Mesendoderm (in vitro differentiated cells): ENCODE results near the gene CABCOCO1.
"Not testable (repeated sequence)": the region's sequence is repeated elsewhere in the genome, so short reads cannot be mapped to it uniquely, and the experiment has no call there.

Experiments
- DNase-seq: peaks from one replicate; pipeline ENCODE4 v3.0.0; 2013
- H2AK5ac ChIP-seq: 2 replicates; pipeline ENCODE4 v1.6.1; 2013; ENCODE audit warnings: low read length, inconsistent platforms
- H2BK120ac ChIP-seq: 2 replicates; pipeline ENCODE4 v1.6.1; 2013; ENCODE audit warnings: low read depth, mild to moderate bottlenecking, low read length, moderate library complexity, mixed read lengths
- H2BK15ac ChIP-seq: replicated peaks from 2 replicates; pipeline ENCODE4 v1.6.1; 2013; ENCODE audit warnings: low read depth, mild to moderate bottlenecking, moderate library complexity
- H2BK5ac ChIP-seq: 2 replicates; pipeline ENCODE4 v1.6.1; 2013; ENCODE audit warnings: low read length, inconsistent platforms
- H3K18ac ChIP-seq: 2 replicates; pipeline ENCODE4 v1.6.1; 2013; ENCODE audit warnings: mild to moderate bottlenecking, low read length, mixed read lengths
- H3K23ac ChIP-seq: one replicate; pipeline ENCODE4 v1.6.1; 2013; ENCODE audit warnings: low read length
- H3K27ac ChIP-seq: 2 replicates; pipeline ENCODE4 v1.5.1; 2013; ENCODE audit warnings: low read depth, mild to moderate bottlenecking, inconsistent platforms, low read length, moderate library complexity
- H3K27me3 ChIP-seq: 2 replicates; pipeline ENCODE4 v1.6.1; 2013; ENCODE audit warnings: low read length, control low read depth, mild to moderate bottlenecking, inconsistent platforms; ENCODE audit not compliant: insufficient read depth, poor library complexity
- H3K36me3 ChIP-seq: 2 replicates; pipeline ENCODE4 v1.6.1; 2013; ENCODE audit warnings: low read length, inconsistent platforms; ENCODE audit not compliant: control insufficient read depth, insufficient read depth
- H3K4ac ChIP-seq: one replicate; pipeline ENCODE4 v1.6.1; 2013; ENCODE audit warnings: low read depth, mild to moderate bottlenecking, low read length, moderate library complexity
- H3K4me1 ChIP-seq: 2 replicates; pipeline ENCODE4 v1.6.1; 2013; ENCODE audit warnings: low read depth, low read length, inconsistent platforms; ENCODE audit not compliant: control insufficient read depth
- H3K4me2 ChIP-seq: 2 replicates; pipeline ENCODE4 v1.6.1; 2013; ENCODE audit warnings: low read length
- H3K4me3 ChIP-seq: 2 replicates; pipeline ENCODE4 v1.5.1; 2013; ENCODE audit warnings: mild to moderate bottlenecking, low read length
- H3K56ac ChIP-seq: one replicate; pipeline ENCODE4 v1.6.1; 2013; ENCODE audit warnings: low read length
- H3K79me1 ChIP-seq: 2 replicates; pipeline ENCODE4 v1.6.1; 2013; ENCODE audit warnings: low read length, inconsistent platforms
- H3K79me2 ChIP-seq: 2 replicates; pipeline ENCODE4 v1.6.1; 2013; ENCODE audit warnings: mild to moderate bottlenecking, low read length; ENCODE audit not compliant: control insufficient read depth, insufficient read depth
- H3K9ac ChIP-seq: 2 replicates; pipeline ENCODE4 v1.6.1; 2013; ENCODE audit warnings: low read length, inconsistent platforms
- H4K5ac ChIP-seq: one replicate; pipeline ENCODE4 v1.6.1; 2013; ENCODE audit warnings: low read length
- H4K8ac ChIP-seq: one replicate; pipeline ENCODE4 v1.6.1; 2013; ENCODE audit warnings: low read depth, mild to moderate bottlenecking, control low read depth, low read length, moderate library complexity
- WGBS: extraction: QIAGEN DNeasy Blood & Tissue Kit; methylation state at CpG from one replicate; pipeline ENCODE4 v1.1.7; 2013; ENCODE audit warnings: low lambda C conversion rate, missing lambda C conversion rate; ENCODE audit not compliant: insufficient coverage; ENCODE audit errors: extremely low coverage; 5-methylcytosine and 5-hydroxymethylcytosine counted together

Gene CABCOCO1

GRCh38 chr10:61732629-61733278 is 70.0 kb downstream of the CABCOCO1 start:
- H3K18ac ChIP-seq, result no peak overlapping the region
- no peaks in the 10 kb centered on the region for H3K4me1 ChIP-seq
- H2AK5ac ChIP-seq, result no peak overlapping the region
- no peak for DNase-seq
- H3K4me3 ChIP-seq, result no peak overlapping the region
- H2BK15ac ChIP-seq, result no peak overlapping the region
- no peaks in the 10 kb centered on the region for H3K36me3 ChIP-seq
- H4K5ac ChIP-seq, result no peak overlapping the region
- H3K79me1 ChIP-seq, result no peaks in the 10 kb centered on the region
- no peak overlapping the region for H3K56ac ChIP-seq
- no peak overlapping the region for H3K23ac ChIP-seq
- no peak overlapping the region for H3K4me2 ChIP-seq
- H3K9ac ChIP-seq, result no peak overlapping the region
- no peak overlapping the region for H3K27ac ChIP-seq
- H3K27me3 ChIP-seq, result no peaks in the 10 kb centered on the region
- WGBS, result no CpG with 5 or more reads among the region's 4 CpGs
- H3K79me2 ChIP-seq, result no peaks in the 10 kb centered on the region
- no peak overlapping the region for H2BK120ac ChIP-seq
- H4K8ac ChIP-seq, result no peak overlapping the region
- no peak overlapping the region for H2BK5ac ChIP-seq
- no peak overlapping the region for H3K4ac ChIP-seq

DNA sequence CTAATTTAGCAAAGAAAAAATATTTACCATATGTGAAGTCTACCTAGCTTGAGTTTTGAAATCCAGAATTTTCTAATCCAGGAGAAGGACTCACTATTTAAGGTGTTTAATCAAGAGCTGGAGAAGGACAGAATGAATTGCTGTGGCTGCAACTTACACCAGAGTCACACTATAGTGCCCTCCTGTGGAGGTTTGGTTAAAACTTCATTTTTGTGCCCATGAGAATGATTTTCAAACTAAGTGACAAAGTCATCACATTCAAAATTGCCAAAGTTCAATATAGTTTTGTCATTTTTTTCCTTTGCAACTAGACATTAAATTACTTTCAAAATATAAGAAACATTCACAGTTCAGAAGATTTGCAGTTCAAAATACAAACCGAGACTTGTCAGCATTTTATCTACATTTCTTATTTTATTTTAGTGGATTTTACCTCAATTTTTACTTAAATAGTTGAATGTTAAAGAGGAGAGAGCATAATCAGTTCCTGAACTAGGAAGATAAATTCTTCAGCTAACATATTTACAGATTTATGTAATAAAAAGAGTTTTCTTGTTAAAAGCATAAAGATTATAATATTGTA is 70.7 kb downstream of the CABCOCO1 start:
- H3K36me3 ChIP-seq, result no peaks in the 10 kb centered on the region
- no CpG with 5 or more reads among the region's 1 CpG for WGBS
- no peak overlapping the region for H4K8ac ChIP-seq
- no peaks in the 10 kb centered on the region for H3K79me2 ChIP-seq
- no peak overlapping the region for H3K4me3 ChIP-seq
- H3K27me3 ChIP-seq, result no peaks in the 10 kb centered on the region
- no peak overlapping the region for H3K56ac ChIP-seq
- H3K4me1 ChIP-seq, result no peaks in the 10 kb centered on the region
- no peak overlapping the region for H2BK15ac ChIP-seq
- H2BK5ac ChIP-seq, result no peak overlapping the region
- no peak overlapping the region for H3K4me2 ChIP-seq
- no peak overlapping the region for H2AK5ac ChIP-seq
- no peak overlapping the region for H2BK120ac ChIP-seq
- H3K79me1 ChIP-seq, result no peaks in the 10 kb centered on the region
- no peak overlapping the region for H4K5ac ChIP-seq
- H3K18ac ChIP-seq, result no peak overlapping the region
- no peak overlapping the region for H3K9ac ChIP-seq
- peak; percentile 56 for DNase-seq
- no peak overlapping the region for H3K23ac ChIP-seq
- H3K4ac ChIP-seq, result no peak overlapping the region
- no peak overlapping the region for H3K27ac ChIP-seq

GRCh38 chr10:61735882-61736281 is 73.2 kb downstream of the CABCOCO1 start:
- H3K36me3 ChIP-seq, result no peaks in the 10 kb centered on the region
- H3K4me3 ChIP-seq, result no peak overlapping the region
- no peaks in the 10 kb centered on the region for H3K79me2 ChIP-seq
- H4K8ac ChIP-seq, result no peak overlapping the region
- no peak overlapping the region for H3K4ac ChIP-seq
- no peak for DNase-seq
- no peaks in the 10 kb centered on the region for H3K4me1 ChIP-seq
- H3K4me2 ChIP-seq, result no peak overlapping the region
- H3K79me1 ChIP-seq, result no peaks in the 10 kb centered on the region
- no peak overlapping the region for H3K56ac ChIP-seq
- WGBS, result no CpG with 5 or more reads among the region's 3 CpGs
- H4K5ac ChIP-seq, result no peak overlapping the region
- H3K18ac ChIP-seq, result no peak overlapping the region
- no peak overlapping the region for H2AK5ac ChIP-seq
- no peak overlapping the region for H3K9ac ChIP-seq
- no peak overlapping the region for H3K27ac ChIP-seq
- H3K23ac ChIP-seq, result no peak overlapping the region
- H2BK5ac ChIP-seq, result no peak overlapping the region
- H2BK120ac ChIP-seq, result no peak overlapping the region
- no peaks in the 10 kb centered on the region for H3K27me3 ChIP-seq
- no peak overlapping the region for H2BK15ac ChIP-seq

DNA sequence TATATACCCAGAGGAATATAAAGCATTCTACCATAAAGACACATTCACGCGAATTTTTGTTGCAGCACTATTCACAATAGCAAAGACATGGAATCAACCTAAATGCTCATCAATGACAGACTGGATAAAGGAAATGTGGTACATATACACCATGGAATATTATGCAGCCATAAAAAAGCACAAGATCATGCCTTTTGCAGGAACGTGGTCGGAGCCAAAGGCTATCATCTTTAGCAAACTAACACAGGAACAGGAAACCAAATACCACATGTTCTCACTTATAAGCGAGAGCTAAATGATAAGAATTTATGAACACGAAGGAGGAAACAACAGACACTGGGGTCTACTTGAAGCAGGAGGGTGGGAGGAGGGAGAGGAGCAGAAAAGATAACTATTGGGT is 74.7 kb downstream of the CABCOCO1 start:
- not testable (repeated sequence) for H4K8ac ChIP-seq, H3K27ac ChIP-seq, H3K4me1 ChIP-seq, H3K4me2 ChIP-seq, H2AK5ac ChIP-seq, H4K5ac ChIP-seq, H3K18ac ChIP-seq, H2BK15ac ChIP-seq, H3K4me3 ChIP-seq, H3K36me3 ChIP-seq, DNase-seq, H3K79me2 ChIP-seq, H3K9ac ChIP-seq, H3K4ac ChIP-seq, H2BK5ac ChIP-seq, H3K79me1 ChIP-seq, H3K56ac ChIP-seq, H3K23ac ChIP-seq, H2BK120ac ChIP-seq, H3K27me3 ChIP-seq
- WGBS, result no CpG with 5 or more reads among the region's 6 CpGs

GRCh38 chr10:61742812-61743211 is 80.1 kb downstream of the CABCOCO1 start:
- no peak overlapping the region for H2AK5ac ChIP-seq

DNA sequence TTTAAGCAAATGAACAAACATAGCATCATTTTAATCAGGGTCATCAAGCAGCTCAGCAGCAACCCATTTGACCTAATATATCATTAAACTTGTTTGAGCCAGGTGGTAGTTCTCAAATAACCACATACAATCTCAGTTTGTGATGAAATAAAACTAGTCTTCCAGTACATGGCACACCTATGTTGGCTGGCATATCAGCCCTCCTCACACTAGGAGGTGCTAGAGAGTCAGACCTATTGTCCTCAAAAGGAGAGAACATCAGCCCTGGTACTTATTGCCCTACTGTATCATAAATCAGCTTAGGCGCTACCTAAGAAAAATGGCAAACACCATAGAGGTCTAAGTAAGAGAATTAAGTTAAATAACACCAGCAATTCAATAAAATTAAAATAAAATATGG is 81.7 kb downstream of the CABCOCO1 start:
- Histone ChIP-seq H3K4me2 (no peak overlapping the region), H3K27ac (no peak overlapping the region), H3K56ac (no peak overlapping the region), H3K18ac (no peak overlapping the region), H2BK120ac (no peak overlapping the region), H3K79me2 (no peaks in the 10 kb centered on the region), H2BK15ac (no peak overlapping the region), H4K8ac (no peak overlapping the region), H4K5ac (no peak overlapping the region), H3K9ac (no peak overlapping the region), H3K36me3 (no peaks in the 10 kb centered on the region), H2AK5ac (no peak overlapping the region), H3K23ac (no peak overlapping the region), H3K27me3 (no peaks in the 10 kb centered on the region), H3K4me1 (peaks cover 2% of the 10 kb centered on the region), H3K4me3 (no peak overlapping the region), H3K79me1 (no peaks in the 10 kb centered on the region), H2BK5ac (no peak overlapping the region), H3K4ac (no peak overlapping the region)
- peak; percentile 55 for DNase-seq
- no CpG with 5 or more reads among the region's 1 CpG for WGBS

More at GRCh38 chr10:61742812-61743211, 80.1 kb downstream of the CABCOCO1 start:
- no peaks in the 10 kb centered on the region for H3K27me3 ChIP-seq
- H3K23ac ChIP-seq, result no peak overlapping the region
- DNase-seq, result no peak
- H3K9ac ChIP-seq, result no peak overlapping the region
- H2BK5ac ChIP-seq, result no peak overlapping the region
- peaks cover 2% of the 10 kb centered on the region for H3K4me1 ChIP-seq
- H3K18ac ChIP-seq, result no peak overlapping the region
- no peak overlapping the region for H3K4ac ChIP-seq
- no peak overlapping the region for H3K4me3 ChIP-seq
- no peak overlapping the region for H4K5ac ChIP-seq
- H2BK15ac ChIP-seq, result no peak overlapping the region
- no peaks in the 10 kb centered on the region for H3K79me2 ChIP-seq
- H3K56ac ChIP-seq, result no peak overlapping the region
- WGBS, result no CpG with 5 or more reads among the region's 1 CpG
- H3K27ac ChIP-seq, result no peak overlapping the region
- H4K8ac ChIP-seq, result no peak overlapping the region
- H3K79me1 ChIP-seq, result no peaks in the 10 kb centered on the region
- no peaks in the 10 kb centered on the region for H3K36me3 ChIP-seq
- no peak overlapping the region for H2BK120ac ChIP-seq
- H3K4me2 ChIP-seq, result no peak overlapping the region
